Measurements from ENCODE around the gene HMGCL. TPM values are rescaled to one million over a fixed set of nuclear protein-coding genes. Genes with fewer than 3 reads are reported as not detected.
A peak's percentile ranks its signal among the peaks of the same experiment; 100 is the strongest.
"Not testable (repeated sequence)": the region's sequence is repeated elsewhere in the genome, so short reads cannot be mapped to it uniquely, and the experiment has no call there.

HMGCL gene
- total RNA-seq, 2 donors from 2014 or later = 26.3 to 82.1 TPM

DNA sequence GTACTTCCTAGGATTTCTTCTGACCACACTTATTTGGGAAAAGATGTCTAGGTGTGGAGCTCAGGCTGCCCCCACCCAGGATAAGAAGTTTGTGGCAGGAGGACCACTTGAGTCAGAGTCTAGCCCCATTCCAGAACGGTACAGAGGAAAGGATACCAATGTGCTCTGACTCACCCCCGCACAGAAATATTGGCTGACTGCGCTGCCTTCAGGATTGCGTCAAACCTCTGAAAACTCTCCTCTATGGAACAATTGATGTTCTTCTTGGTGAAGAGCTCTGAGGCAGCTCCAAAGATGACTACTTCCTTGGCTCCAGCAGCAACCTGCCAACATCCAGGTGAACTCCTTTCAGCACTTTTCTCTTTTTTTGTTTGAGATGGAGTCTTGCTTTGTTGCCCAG, 11.2 kb downstream of the HMGCL start:
- peaks cover 11% of the 10 kb centered on the region for H3K4me1 Mint-ChIP-seq
- H3K4me3 Mint-ChIP-seq = no peak overlapping the region
- H3K27ac Mint-ChIP-seq = no peak overlapping the region
- no peak for ATAC-seq (replicated peaks)
- H3K36me3 Mint-ChIP-seq (ENCODE audit: low read depth) = peaks cover 68% of the 10 kb centered on the region
- no peaks in the 10 kb centered on the region for H3K9me3 Mint-ChIP-seq
- no peaks in the 10 kb centered on the region for H3K27me3 Mint-ChIP-seq

GRCh38 chr1:23810818-23811540, 14.2 kb downstream of the HMGCL start:
- ATAC-seq (replicated peaks) = peak; percentile 73
- H3K27ac Mint-ChIP-seq = peak overlapping the region; percentile 32
- no peaks in the 10 kb centered on the region for H3K27me3 Mint-ChIP-seq
- H3K4me1 Mint-ChIP-seq = peaks cover 11% of the 10 kb centered on the region
- H3K36me3 Mint-ChIP-seq (ENCODE audit: low read depth) = peaks cover 58% of the 10 kb centered on the region
- H3K4me3 Mint-ChIP-seq = no peak overlapping the region
- H3K9me3 Mint-ChIP-seq = no peaks in the 10 kb centered on the region

- H3K4me3 Mint-ChIP-seq = no peak overlapping the region
- peak; percentile 86 for ATAC-seq (replicated peaks)
- no peak overlapping the region for H3K27ac Mint-ChIP-seq
- H3K9me3 Mint-ChIP-seq = no peaks in the 10 kb centered on the region
- peaks cover 54% of the 10 kb centered on the region for H3K36me3 Mint-ChIP-seq (ENCODE audit: low read depth)
- H3K4me1 Mint-ChIP-seq = peaks cover 19% of the 10 kb centered on the region
- no peaks in the 10 kb centered on the region for H3K27me3 Mint-ChIP-seq
Measured at GRCh38 chr1:23809751-23810171, 15.5 kb downstream of the HMGCL start.

DNA sequence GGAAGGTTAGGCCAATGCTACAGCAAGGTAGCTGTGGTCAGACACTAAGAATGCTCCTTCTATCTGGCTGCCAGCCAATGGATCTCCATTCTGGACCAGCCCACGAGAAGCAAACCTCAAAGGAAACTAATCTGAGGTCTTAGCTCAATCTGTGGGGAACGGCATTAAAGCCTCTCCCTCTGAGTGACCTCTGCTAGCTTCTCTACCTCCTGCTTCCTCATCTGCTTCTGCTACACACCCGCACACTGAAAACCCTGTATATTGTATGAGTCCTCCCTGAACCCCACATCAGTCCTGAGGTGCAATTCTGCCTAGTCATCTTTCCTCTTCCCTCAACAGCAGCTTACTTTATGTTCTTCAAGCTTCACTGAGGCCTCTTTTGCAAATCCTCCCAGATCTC, 17.8 kb downstream of the HMGCL start:
- no peaks in the 10 kb centered on the region for H3K27me3 Mint-ChIP-seq
- H3K27ac Mint-ChIP-seq = peak overlapping the region; percentile 23
- no peak overlapping the region for H3K4me3 Mint-ChIP-seq
- no peaks in the 10 kb centered on the region for H3K9me3 Mint-ChIP-seq
- H3K36me3 Mint-ChIP-seq (ENCODE audit: low read depth) = peaks cover 47% of the 10 kb centered on the region
- ATAC-seq (replicated peaks) = no peak
- peaks cover 19% of the 10 kb centered on the region for H3K4me1 Mint-ChIP-seq

DNA sequence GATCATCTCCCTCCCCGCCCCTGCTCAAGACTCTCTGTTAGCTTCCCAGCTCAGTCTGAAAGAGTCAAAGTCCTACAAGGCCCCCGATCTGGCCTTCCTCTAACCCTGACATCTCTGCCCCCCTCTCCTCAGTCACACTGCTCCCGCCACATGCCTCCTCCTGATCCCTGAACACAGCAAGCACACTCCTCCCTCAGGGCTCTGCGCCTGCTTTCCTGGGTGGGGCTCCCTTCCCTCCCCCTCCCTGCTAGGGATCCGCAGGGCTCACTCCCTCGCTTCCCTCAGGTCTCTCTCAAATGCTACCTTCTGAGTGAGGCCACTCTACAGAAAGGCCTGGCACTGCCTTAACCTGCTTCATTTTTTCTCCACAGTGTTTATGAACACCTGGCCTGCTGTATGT, 18.9 kb downstream of the HMGCL start:
- no peak for ATAC-seq (replicated peaks)
- H3K27me3 Mint-ChIP-seq = no peaks in the 10 kb centered on the region
- peaks cover 43% of the 10 kb centered on the region for H3K36me3 Mint-ChIP-seq (ENCODE audit: low read depth)
- H3K4me1 Mint-ChIP-seq = peaks cover 18% of the 10 kb centered on the region
- H3K9me3 Mint-ChIP-seq = no peaks in the 10 kb centered on the region
- H3K27ac Mint-ChIP-seq = peak overlapping the region; percentile 23
- no peak overlapping the region for H3K4me3 Mint-ChIP-seq

GRCh38 chr1:23805025-23805424, 20.2 kb downstream of the HMGCL start:
- no peaks in the 10 kb centered on the region for H3K9me3 Mint-ChIP-seq
- H3K27me3 Mint-ChIP-seq = no peaks in the 10 kb centered on the region
- no peak overlapping the region for H3K4me3 Mint-ChIP-seq
- H3K27ac Mint-ChIP-seq = peak overlapping the region; percentile 68
- H3K4me1 Mint-ChIP-seq = peaks cover 8% of the 10 kb centered on the region
- ATAC-seq (replicated peaks) = no peak
- peaks cover 41% of the 10 kb centered on the region for H3K36me3 Mint-ChIP-seq (ENCODE audit: low read depth)

DNA sequence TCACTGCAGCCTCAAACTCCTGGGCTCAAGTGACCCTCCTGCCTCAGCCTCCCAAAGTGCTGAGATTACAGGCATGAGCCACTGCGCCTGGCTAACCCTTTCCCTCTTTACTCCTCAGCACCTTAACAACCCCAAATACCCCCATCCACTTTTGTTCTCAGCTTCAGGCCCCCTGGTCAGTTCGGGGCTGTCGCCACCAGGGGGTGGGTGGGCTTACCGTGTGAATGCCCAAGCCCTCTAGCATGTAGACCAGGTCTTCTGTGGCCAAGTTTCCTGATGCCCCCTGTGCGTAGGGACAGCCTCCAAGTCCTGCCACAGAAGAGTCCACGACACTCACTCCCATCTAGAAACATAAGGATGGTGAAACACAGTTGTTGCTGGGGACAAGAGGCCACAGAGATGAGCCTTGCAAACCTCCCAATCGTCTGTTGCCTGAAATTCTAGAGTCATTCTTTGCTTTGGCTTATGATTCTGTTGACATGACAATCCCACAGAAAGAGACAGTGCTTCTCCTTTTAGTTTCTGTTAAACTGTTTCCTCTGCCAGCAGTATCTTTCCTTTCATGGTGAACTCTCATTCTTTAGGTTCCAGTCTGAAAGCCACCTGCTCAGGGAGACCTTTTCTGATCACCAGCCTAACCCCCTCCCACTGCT, 20.9 kb downstream of the HMGCL start:
- peaks cover 8% of the 10 kb centered on the region for H3K4me1 Mint-ChIP-seq
- peaks cover 48% of the 10 kb centered on the region for H3K36me3 Mint-ChIP-seq (ENCODE audit: low read depth)
- H3K9me3 Mint-ChIP-seq = no peaks in the 10 kb centered on the region
- ATAC-seq (replicated peaks) = no peak
- no peak overlapping the region for H3K4me3 Mint-ChIP-seq
- peak overlapping the region; percentile 68 for H3K27ac Mint-ChIP-seq
- H3K27me3 Mint-ChIP-seq = no peaks in the 10 kb centered on the region

DNA sequence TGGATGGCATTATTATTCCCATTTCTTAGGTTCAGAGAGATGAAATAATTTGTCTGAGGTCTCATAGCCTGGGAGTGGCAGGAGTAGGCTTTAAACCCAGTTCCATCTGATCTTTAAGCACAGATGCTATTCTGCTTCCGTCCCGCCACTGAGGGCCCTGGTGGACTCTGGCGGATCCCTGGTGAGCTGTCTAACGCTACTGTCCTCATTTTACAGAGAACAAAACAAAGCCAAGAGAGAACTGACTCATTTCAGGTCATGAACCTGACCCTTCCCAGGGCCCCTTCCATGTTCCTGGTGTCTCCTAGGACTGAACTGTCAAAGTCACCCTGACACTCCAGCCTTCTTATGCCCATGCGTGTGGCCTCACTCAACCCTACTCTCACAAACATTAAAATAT, 21.6 kb downstream of the HMGCL start:
- peaks cover 54% of the 10 kb centered on the region for H3K36me3 Mint-ChIP-seq (ENCODE audit: low read depth)
- H3K9me3 Mint-ChIP-seq = no peaks in the 10 kb centered on the region
- no peak for ATAC-seq (replicated peaks)
- H3K4me1 Mint-ChIP-seq = peaks cover 8% of the 10 kb centered on the region
- no peak overlapping the region for H3K27ac Mint-ChIP-seq
- no peak overlapping the region for H3K4me3 Mint-ChIP-seq
- H3K27me3 Mint-ChIP-seq = no peaks in the 10 kb centered on the region

DNA sequence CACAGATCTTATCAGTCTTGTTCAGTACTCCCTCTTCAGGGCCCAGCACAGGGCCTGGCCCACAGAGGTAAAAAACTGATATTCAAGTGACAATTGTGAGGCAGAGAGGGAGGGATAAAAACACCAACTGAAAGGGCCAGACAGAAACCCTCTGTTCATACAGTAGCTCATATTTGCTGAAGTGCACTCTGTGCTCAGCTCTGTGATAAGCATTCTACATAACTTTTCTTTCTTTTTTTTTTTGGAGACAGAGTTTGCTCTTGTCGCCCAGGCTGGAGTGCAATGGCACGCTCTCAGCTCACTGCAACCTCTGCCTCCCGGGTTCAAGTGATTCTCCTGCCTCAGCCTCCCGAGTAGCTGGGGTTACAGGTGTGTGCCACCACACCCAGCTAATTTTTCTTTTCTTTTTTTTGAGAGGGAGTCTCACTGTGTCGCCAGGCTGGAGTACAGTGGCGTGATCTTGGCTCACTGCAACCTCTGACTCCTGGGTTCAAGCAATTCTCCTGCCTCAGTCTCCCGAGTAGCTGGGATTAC, 22.4 kb downstream of the HMGCL start:
- H3K9me3 Mint-ChIP-seq; ATAC-seq (replicated peaks); H3K27me3 Mint-ChIP-seq; H3K4me1 Mint-ChIP-seq; H3K27ac Mint-ChIP-seq; H3K4me3 Mint-ChIP-seq: not testable (repeated sequence)
- H3K36me3 Mint-ChIP-seq (ENCODE audit: low read depth) = peaks cover 59% of the 10 kb centered on the region

- Mint-ChIP-seq H3K4me3 (peak overlapping the region; percentile 93), H3K4me1 (peaks cover 8% of the 10 kb centered on the region), H3K27ac (no peak overlapping the region), H3K36me3 (ENCODE audit: low read depth) (peaks cover 59% of the 10 kb centered on the region), H3K27me3 (no peaks in the 10 kb centered on the region), H3K9me3 (no peaks in the 10 kb centered on the region)
- ATAC-seq (replicated peaks) = no peak
Measured at GRCh38 chr1:23801876-23802275, 23.4 kb downstream of the HMGCL start.

DNA sequence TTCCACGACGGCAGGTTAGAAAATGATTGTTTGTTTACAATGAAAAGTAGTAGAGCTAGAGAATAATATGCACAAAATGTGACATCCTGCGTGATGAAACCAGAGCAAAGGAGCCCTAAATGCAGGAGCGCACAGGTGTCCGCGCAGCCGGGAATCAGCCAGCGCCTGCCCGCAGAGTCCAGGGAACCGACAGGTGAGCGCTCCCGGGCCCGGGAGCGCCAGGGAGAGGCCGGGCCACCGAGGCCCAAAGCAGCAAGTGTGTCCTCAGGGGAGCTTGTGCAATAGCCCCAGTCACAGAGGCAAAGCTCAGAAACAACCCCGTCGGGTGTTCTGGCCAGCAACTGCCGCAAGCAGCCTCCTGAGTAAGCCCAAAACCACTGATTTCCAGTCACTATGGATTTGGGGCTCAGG, 23.9 kb downstream of the HMGCL start:
- Mint-ChIP-seq H3K9me3 (no peaks in the 10 kb centered on the region), H3K27ac (no peak overlapping the region), H3K27me3 (no peaks in the 10 kb centered on the region), H3K36me3 (ENCODE audit: low read depth) (peaks cover 59% of the 10 kb centered on the region), H3K4me3 (peak overlapping the region; percentile 93), H3K4me1 (peaks cover 8% of the 10 kb centered on the region)
- no peak for ATAC-seq (replicated peaks)

- no peaks in the 10 kb centered on the region for H3K27me3 Mint-ChIP-seq
- peak within 1 kb of the TSS; percentile 93 for H3K4me3 Mint-ChIP-seq
- H3K36me3 Mint-ChIP-seq (ENCODE audit: low read depth) = peaks cover 62% of the 10 kb centered on the region
- H3K27ac Mint-ChIP-seq = peak within 1 kb of the TSS; percentile 93
- H3K9me3 Mint-ChIP-seq = no peaks in the 10 kb centered on the region
- peaks cover 8% of the 10 kb centered on the region for H3K4me1 Mint-ChIP-seq
- peak; percentile 90 for ATAC-seq (replicated peaks)
Measured at GRCh38 chr1:23800400-23801337, 24.6 kb downstream of the HMGCL start, which contains the start of gene GALE. Gene GALE (minus strand): TSS chr1:23800754. CDS start chr1:23799007, 1,747 bp downstream.

DNA sequence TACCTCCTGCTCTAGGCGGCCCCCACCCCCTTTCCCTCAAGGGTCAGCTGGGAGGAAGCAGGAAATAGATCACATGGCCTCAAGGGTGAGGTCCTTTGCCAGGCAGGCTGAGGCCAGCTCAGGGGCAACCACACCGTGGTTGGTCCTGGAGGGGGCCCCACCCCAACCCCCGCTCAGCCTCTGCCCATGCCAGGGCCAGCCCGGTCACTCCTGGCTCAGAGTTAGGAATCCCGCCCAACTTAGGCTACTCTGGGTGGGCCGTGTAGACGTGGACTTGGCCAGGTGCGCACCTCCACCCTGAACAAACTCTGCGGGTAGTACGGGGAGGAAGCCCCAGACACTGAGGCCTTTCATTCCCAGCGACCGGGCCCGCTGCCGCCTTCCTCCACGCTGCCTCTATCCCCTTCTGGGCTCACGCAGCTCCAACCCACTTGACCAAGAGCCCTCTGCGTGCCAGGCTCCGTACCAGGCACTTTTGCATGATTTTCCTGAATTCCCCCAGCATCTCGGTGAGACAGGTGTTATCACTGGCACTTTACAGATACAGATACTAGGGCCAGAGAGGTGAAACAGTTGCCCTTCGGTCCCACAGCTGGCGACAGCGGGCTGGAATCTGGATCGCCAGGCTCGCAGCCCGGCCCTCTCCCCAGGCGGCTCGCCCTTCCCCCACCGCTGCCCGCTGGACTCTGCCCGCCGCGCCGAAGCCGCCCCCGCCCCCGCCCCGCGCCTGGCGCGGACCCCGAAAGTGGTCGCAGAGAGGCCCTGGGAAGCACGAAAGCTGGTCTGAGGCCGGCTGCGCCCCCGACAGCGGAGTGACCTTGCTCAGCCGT, 25.4 kb downstream of the HMGCL start:
- Mint-ChIP-seq H3K27me3 (no peaks in the 10 kb centered on the region), H3K27ac (peak overlapping the region; percentile 93), H3K36me3 (ENCODE audit: low read depth) (peaks cover 63% of the 10 kb centered on the region), H3K4me1 (no peaks in the 10 kb centered on the region), H3K9me3 (no peaks in the 10 kb centered on the region), H3K4me3 (peak overlapping the region; percentile 93)
- ATAC-seq (replicated peaks) = peak; percentile 67

GRCh38 chr1:23799255-23799569, 26.0 kb downstream of the HMGCL start:
- Mint-ChIP-seq H3K36me3 (ENCODE audit: low read depth) (peaks cover 63% of the 10 kb centered on the region), H3K27ac (peak overlapping the region; percentile 93), H3K4me1 (no peaks in the 10 kb centered on the region), H3K9me3 (no peaks in the 10 kb centered on the region), H3K4me3 (peak overlapping the region; percentile 93), H3K27me3 (no peaks in the 10 kb centered on the region)
- ATAC-seq (replicated peaks) = no peak
